Lower leg skin (tissue), 4 donors: Measurements from ENCODE around the gene HK1. TPM values are rescaled to one million over a fixed set of nuclear protein-coding genes. Genes with fewer than 3 reads are reported as not detected.
"Not testable (repeated sequence)": the region's sequence is repeated elsewhere in the genome, so short reads cannot be mapped to it uniquely, and the experiment has no call there.

Experiments used
- DNase-seq, 2 donors: peaks; one replicate each; pipeline ENCODE4 v3.0.0-alpha.2; 2019; ENCODE audit warnings: low spot score in 2 of 2
- H3K4me3 ChIP-seq: fragments of 200-600 bp; sonication (generic); 2 replicates; pipeline ENCODE4 v1.5.1; 2017; ENCODE audit warnings: mild to moderate bottlenecking, low read depth; ENCODE audit not compliant: poor library complexity, severe bottlenecking
- CTCF ChIP-seq, 3 donors: fragments of 450-650 bp; IDR thresholded peaks; one replicate each; pipeline ENCODE4 v1.5.1; 2016; ENCODE audit warnings: antibody characterized with exemption in 3 of 3, mild to moderate bottlenecking in 3 of 3, moderate library complexity in 2 of 3
- POLR2A ChIP-seq, 2 donors: fragments of 450-650 bp; IDR thresholded peaks; one replicate each; pipeline ENCODE4 v1.6.1; 2016 to 2017; ENCODE audit warnings: antibody characterized with exemption in 2 of 2, mild to moderate bottlenecking in 1 of 2, moderate library complexity in 1 of 2
- WGBS, 2 donors: methylation state at CpG; one replicate each; pipeline ENCODE4 v1.1.5; 2018; 5-methylcytosine and 5-hydroxymethylcytosine counted together
- intact Hi-C: fragments of 100-400 bp; cut with DNase I; formaldehyde crosslinking; loops from one replicate; pipeline ENCODE4 v1.15.0; 2023; ENCODE audit warnings: low total_unique reads
- total RNA-seq, 4 donors: library from RNA; depleted of rRNA; stranded (reverse); fragments of >200 nt; gene quantifications; one replicate each; pipeline ENCODE4 v1.1.0, GENCODE V29; 2016

HK1 gene
- total RNA-seq, 4 donors from 2014 or later, result 117 to 162 (median 158) TPM

GRCh38 chr10:69443354-69443753, 165.1 kb downstream of the HK1 start:
- no peak overlapping the region for H3K4me3 ChIP-seq
- TF ChIP-seq CTCF (IDR thresholded peaks at IDR 0.05), result no peak
- no peak for TF ChIP-seq POLR2A (IDR thresholded peaks at IDR 0.05)
- WGBS, 2 donors, result 67 to 77% methylated on average over 1 of the region's 1 CpG
- intact Hi-C loops, result no loop called here
- peak in 1 of 2 donors; percentile 14 for DNase-seq

GRCh38 chr10:69445041-69445440, 166.7 kb downstream of the HK1 start:
- DNase-seq, result no peak
- no peak for TF ChIP-seq POLR2A (IDR thresholded peaks at IDR 0.05)
- no peak for TF ChIP-seq CTCF (IDR thresholded peaks at IDR 0.05)
- WGBS, 2 donors, result 85 to 92% methylated on average over 4 of the region's 4 CpGs
- intact Hi-C loops, result no loop called here
- H3K4me3 ChIP-seq, result no peak overlapping the region

GRCh38 chr10:69446229-69446628, 167.9 kb downstream of the HK1 start:
- no peak for TF ChIP-seq CTCF (IDR thresholded peaks at IDR 0.05)
- no peak for TF ChIP-seq POLR2A (IDR thresholded peaks at IDR 0.05)
- DNase-seq, result no peak
- no peak overlapping the region for H3K4me3 ChIP-seq
- intact Hi-C loops, result no loop called here

GRCh38 chr10:69446650-69447151, 168.4 kb downstream of the HK1 start:
- DNase-seq, result no peak
- no peak for TF ChIP-seq CTCF (IDR thresholded peaks at IDR 0.05)
- no peak for TF ChIP-seq POLR2A (IDR thresholded peaks at IDR 0.05)
- H3K4me3 ChIP-seq, result no peak overlapping the region
- WGBS, 2 donors, result 45 to 52% methylated on average over 3 of the region's 3 CpGs
- intact Hi-C loops, result no loop called here

- 0 to 7% methylated on average over 1 of the region's 1 CpG for WGBS, 2 donors
- no peak overlapping the region for H3K4me3 ChIP-seq
- intact Hi-C loops, result no loop called here
- DNase-seq, result peak in 1 of 2 donors; percentile 58
- TF ChIP-seq POLR2A (IDR thresholded peaks at IDR 0.05), result no peak
- peak in 1 of 3 donors; percentile 6 for TF ChIP-seq CTCF (IDR thresholded peaks at IDR 0.05)
Measured at GRCh38 chr10:69449841-69450240, 171.5 kb downstream of the HK1 start.

GRCh38 chr10:69450395-69450794, 172.1 kb downstream of the HK1 start:
- intact Hi-C loops, DNase-seq, H3K4me3 ChIP-seq: not testable (repeated sequence)
- 87 to 90% methylated on average over 16 of the region's 16 CpGs for WGBS, 2 donors
